NB4 (cell line): ENCODE results near the gene PPP1R14C.

Source experiments
- DNase-seq: peaks from one replicate; pipeline ENCODE4 v3.0.0; 2010; ENCODE audit warnings: low read depth
- H3K4me3 ChIP-seq: one replicate; pipeline ENCODE4 v1.5.1; 2011; ENCODE audit warnings: mild to moderate bottlenecking, low read depth, low read length, moderate library complexity
- MYC ChIP-seq: IDR thresholded peaks from 2 replicates; pipeline ENCODE4 v1.6.1; 2011; ENCODE audit warnings: low read depth, low read length
- POLR2A ChIP-seq: IDR thresholded peaks from 2 replicates; pipeline ENCODE4 v1.6.1; 2011; ENCODE audit warnings: mild to moderate bottlenecking; ENCODE audit not compliant: insufficient read length; ENCODE audit errors: extremely low read depth
- TF ChIP-seq, protein P1 (sequence below): IDR thresholded peaks from one replicate; pipeline ENCODE4 v1.5.1; 2012; ENCODE audit warnings: low read depth, low read length
- TF ChIP-seq, protein P2 (sequence below): IDR thresholded peaks from 2 replicates; pipeline ENCODE4 v1.6.1; 2011; ENCODE audit warnings: low read depth, low read length

Gene PPP1R14C

DNA sequence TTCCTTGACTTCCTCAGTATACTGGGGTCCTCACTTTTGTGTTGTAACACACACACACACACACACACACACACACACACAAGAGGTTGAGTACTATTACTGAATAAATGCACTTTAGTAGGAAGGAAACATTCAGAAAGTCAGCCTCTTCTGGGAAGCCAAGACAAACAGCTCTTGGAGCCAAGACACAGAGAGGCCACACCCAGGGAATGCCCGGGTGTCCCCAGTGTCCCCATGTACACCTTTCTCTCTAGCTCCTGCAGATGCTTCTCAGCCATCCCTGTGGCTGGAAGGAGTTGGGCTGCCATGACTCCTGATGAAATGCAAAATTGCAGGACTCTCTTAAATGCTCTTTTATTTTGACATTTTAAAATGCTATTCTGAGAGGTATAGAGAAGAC is 70.5 kb downstream of the PPP1R14C start:
- TF ChIP-seq, protein P1, sequence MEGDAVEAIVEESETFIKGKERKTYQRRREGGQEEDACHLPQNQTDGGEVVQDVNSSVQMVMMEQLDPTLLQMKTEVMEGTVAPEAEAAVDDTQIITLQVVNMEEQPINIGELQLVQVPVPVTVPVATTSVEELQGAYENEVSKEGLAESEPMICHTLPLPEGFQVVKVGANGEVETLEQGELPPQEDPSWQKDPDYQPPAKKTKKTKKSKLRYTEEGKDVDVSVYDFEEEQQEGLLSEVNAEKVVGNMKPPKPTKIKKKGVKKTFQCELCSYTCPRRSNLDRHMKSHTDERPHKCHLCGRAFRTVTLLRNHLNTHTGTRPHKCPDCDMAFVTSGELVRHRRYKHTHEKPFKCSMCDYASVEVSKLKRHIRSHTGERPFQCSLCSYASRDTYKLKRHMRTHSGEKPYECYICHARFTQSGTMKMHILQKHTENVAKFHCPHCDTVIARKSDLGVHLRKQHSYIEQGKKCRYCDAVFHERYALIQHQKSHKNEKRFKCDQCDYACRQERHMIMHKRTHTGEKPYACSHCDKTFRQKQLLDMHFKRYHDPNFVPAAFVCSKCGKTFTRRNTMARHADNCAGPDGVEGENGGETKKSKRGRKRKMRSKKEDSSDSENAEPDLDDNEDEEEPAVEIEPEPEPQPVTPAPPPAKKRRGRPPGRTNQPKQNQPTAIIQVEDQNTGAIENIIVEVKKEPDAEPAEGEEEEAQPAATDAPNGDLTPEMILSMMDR = no peak
- TF ChIP-seq MYC (no peak), POLR2A (no peak)
- TF ChIP-seq, protein P2, sequence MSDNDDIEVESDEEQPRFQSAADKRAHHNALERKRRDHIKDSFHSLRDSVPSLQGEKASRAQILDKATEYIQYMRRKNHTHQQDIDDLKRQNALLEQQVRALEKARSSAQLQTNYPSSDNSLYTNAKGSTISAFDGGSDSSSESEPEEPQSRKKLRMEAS = no peak
- no peak overlapping the region for H3K4me3 ChIP-seq
- no peak for DNase-seq

DNA sequence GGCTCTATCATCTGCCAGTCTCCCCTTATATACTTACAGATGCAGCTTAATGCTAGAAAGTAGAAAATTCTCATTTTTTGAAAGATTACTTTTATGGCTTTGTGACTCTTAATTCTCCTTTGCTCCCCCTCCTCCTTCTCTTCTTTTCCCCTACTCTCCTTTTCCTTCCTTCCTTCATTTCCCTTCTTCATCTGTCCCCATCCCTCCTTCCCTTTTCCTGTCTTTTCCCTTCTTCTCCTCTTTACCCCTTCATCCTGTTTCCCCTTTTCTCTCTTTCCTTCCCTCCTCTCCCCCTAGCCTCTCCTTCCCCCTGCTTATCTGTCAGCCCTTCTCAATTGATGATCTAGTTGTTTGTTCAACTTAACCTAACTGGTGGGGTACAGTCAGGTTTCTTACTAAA is 71.5 kb downstream of the PPP1R14C start:
- DNase-seq = no peak
- TF ChIP-seq, protein P1 = no peak
- TF ChIP-seq MYC (no peak), POLR2A (no peak)
- TF ChIP-seq, protein P2 = no peak
- H3K4me3 ChIP-seq = no peak overlapping the region

DNA sequence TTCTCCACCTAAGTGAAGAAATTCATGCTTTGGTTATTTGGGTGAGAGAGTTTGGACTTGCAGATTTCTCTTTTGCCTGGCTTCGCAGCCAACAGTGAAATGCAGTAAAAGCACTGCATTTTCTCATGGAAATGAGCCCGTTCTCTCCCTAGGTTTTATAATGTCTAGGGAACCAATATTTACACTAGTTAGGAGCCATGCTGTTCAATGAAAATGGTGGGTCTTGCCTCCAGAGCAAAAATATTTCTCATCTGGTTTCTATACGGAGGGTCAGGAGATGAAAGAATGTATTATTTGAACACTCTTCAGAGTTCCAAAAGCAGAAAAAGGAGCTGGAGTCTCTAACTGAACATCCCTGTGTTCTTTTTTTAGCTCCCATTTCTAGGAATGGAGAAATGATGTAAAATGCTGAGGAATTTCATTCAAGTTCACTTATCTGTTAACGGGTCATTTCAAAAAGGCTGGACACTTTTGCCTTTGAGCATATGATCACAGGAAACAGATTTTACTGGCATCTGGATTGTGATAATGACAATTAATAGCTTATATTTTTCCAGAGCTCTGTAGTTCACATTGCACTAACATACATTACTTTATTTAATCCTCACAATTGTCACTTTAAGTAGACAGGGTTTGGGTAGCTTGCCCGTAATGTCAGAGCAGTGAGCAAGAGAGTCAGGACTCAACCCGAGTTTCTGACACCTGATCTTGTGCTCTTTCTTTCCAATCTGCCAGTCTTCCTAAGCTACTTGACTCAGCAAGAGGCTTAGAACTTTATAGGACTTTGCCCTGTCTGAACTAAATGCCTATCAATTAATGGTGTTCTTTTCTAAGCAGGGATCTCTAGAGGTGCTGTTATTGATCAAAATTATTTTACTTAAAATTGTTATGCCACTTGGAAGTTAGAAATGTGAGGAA is 78.0 kb downstream of the PPP1R14C start:
- TF ChIP-seq POLR2A = no peak
- H3K4me3 ChIP-seq = no peak overlapping the region
- no peak for DNase-seq

DNA sequence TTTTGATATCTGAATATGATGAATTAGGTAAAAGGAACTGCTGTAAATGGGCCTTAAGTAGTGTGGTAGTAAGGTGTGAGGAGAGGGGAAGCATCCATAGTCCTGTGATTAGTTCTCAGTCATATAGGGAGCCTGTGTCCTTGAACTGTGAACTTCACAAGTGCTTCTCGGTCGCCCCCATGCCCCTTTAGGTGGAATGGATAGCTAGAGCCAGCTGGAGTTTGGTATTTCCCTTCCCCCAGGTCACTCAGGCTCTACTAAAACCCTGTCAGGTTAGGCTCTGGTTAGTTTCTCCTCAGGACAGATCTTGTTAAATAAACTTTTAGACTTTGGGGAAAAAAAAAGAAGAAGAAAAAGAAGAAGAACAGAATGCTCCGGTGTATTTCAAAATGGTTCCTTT is 82.0 kb downstream of the PPP1R14C start:
- H3K4me3 ChIP-seq = no peak overlapping the region
- no peak for DNase-seq
- no peak for TF ChIP-seq MYC
- TF ChIP-seq, protein P1 = no peak
- no peak for TF ChIP-seq POLR2A

DNA sequence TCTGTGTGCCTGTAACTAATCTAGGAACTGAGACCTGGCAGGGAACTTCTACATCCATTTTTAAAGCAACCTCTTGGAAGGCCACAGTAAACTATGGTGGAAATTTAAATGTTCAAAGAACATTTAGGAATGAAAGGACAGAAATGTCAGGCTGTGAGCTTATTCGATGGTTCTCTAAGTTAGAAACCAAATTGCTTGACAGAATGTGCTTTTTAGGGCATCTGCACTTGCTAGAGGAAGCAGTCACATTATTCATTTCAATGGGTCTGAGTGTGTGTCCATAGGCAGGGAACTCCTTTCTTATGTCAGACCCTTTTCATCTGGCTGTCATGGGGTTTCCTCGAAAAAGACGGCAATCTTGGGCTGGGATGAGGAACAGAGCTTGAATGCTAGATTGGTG is 84.4 kb downstream of the PPP1R14C start:
- TF ChIP-seq POLR2A (no peak), MYC (no peak)
- TF ChIP-seq, protein P2 = no peak
- TF ChIP-seq, protein P1 = no peak
- H3K4me3 ChIP-seq = no peak overlapping the region
- no peak for DNase-seq

DNA sequence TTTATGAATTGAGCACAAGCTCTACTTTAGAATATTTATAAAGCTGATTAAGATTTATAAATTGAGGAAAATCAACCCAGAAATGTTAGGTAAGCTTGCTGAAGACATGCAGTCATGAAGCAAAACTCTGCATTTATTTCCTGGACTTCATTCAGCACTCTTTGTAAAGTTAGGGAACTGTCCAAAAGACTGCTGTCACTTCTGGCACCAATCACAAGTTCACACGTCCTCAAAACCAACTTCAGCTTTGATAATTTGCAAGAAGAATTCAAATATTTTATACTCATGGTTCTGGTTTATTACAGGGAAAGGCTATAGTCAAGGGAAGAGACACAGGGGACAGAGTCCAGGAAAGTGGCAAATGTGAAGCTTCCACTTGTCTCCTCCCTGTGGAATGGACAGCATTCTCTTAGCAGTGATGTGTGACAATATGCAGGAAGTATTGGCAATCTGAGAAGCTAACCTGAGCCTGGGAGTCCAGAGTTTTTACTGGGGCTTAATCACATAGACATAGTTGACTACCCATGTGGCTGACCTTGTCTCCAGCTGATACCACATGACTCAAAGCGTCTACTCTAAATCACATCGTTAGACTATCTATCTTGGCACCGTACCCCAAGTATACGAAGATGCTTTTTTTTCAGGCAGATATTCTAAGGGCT is 85.4 kb downstream of the PPP1R14C start:
- no peak for DNase-seq
- no peak overlapping the region for H3K4me3 ChIP-seq
- no peak for TF ChIP-seq POLR2A
- TF ChIP-seq MYC = no peak
- TF ChIP-seq, protein P1 = no peak
- TF ChIP-seq, protein P2 = no peak
